Measurements from ENCODE around the gene SH3YL1.

Gene SH3YL1

GRCh38 chr2:287911-288757 is 24.3 kb upstream of the SH3YL1 start, which contains the start of gene ALKAL2:
ALKAL2 (minus strand) TSS chr2:288091; CDS start chr2:287835, 256 bp downstream.
- Histone ChIP-seq H3K4me1 (no peaks in the 10 kb centered on the region), H3K27me3 (peaks cover 24% of the 10 kb centered on the region)
- no peak for TF ChIP-seq CTCF (IDR thresholded peaks at IDR 0.05; ENCODE audit: low read depth, low read length)

GRCh38 chr2:287471-287885 is 23.6 kb upstream of the SH3YL1 start:
- Histone ChIP-seq H3K9me3 (no peaks in the 10 kb centered on the region), H3K4me1 (no peaks in the 10 kb centered on the region), H3K27me3 (peaks cover 24% of the 10 kb centered on the region), H3K4me3 (ENCODE audit: low read depth, low read length) (no peak overlapping the region), H3K36me3 (no peaks in the 10 kb centered on the region)
- DNase-seq, result no peak
- no peak for TF ChIP-seq CTCF (IDR thresholded peaks at IDR 0.05; ENCODE audit: low read depth, low read length)

More at GRCh38 chr2:287911-288757, 24.3 kb upstream of the SH3YL1 start, which contains the start of gene ALKAL2:
- Histone ChIP-seq H3K36me3 (no peaks in the 10 kb centered on the region), H3K4me3 (ENCODE audit: low read depth, low read length) (no peak within 1 kb of the TSS), H3K9me3 (no peaks in the 10 kb centered on the region)
- DNase-seq, result no peak

- no peak for DNase-seq
- H3K36me3 ChIP-seq, result no peaks in the 10 kb centered on the region
- H3K4me1 ChIP-seq, result no peaks in the 10 kb centered on the region
- H3K4me3 ChIP-seq (ENCODE audit: low read depth, low read length), result no peak overlapping the region
- H3K9me3 ChIP-seq, result no peaks in the 10 kb centered on the region
- no peak for TF ChIP-seq CTCF (IDR thresholded peaks at IDR 0.05; ENCODE audit: low read depth, low read length)
- H3K27me3 ChIP-seq, result peaks cover 24% of the 10 kb centered on the region
Measured at GRCh38 chr2:286774-287392, 23.1 kb upstream of the SH3YL1 start.

GRCh38 chr2:286035-286434 is 22.2 kb upstream of the SH3YL1 start:
- no peak overlapping the region for H3K4me3 ChIP-seq (ENCODE audit: low read depth, low read length)
- TF ChIP-seq CTCF (IDR thresholded peaks at IDR 0.05; ENCODE audit: low read depth, low read length), result no peak
- H3K36me3 ChIP-seq, result no peaks in the 10 kb centered on the region
- no peak for DNase-seq
- no peaks in the 10 kb centered on the region for H3K9me3 ChIP-seq
- H3K4me1 ChIP-seq, result no peaks in the 10 kb centered on the region
- H3K27me3 ChIP-seq, result peaks cover 23% of the 10 kb centered on the region

GRCh38 chr2:285531-285930 is 21.7 kb upstream of the SH3YL1 start:
- Histone ChIP-seq H3K4me1 (no peaks in the 10 kb centered on the region), H3K4me3 (ENCODE audit: low read depth, low read length) (no peak overlapping the region), H3K36me3 (no peaks in the 10 kb centered on the region), H3K27me3 (peaks cover 21% of the 10 kb centered on the region), H3K9me3 (no peaks in the 10 kb centered on the region)
- no peak for DNase-seq
- no peak for TF ChIP-seq CTCF (IDR thresholded peaks at IDR 0.05; ENCODE audit: low read depth, low read length)
